Heart left ventricle (tissue), 16 donors: ENCODE measurements around the gene ACSL1. TPM values are rescaled to one million over a fixed set of nuclear protein-coding genes. Genes with fewer than 3 reads are reported as not detected.

Experiments used
- ATAC-seq, 4 donors: fragments of 200-7000 bp; cut with Tn5 transposase; one replicate each; pipeline ENCODE4 v1.9.1; 2020 to 2022; ENCODE audit warnings: moderate library complexity in 4 of 4, mild to moderate bottlenecking in 3 of 4, moderate number of reproducible peaks in 1 of 4
- DNase-seq, 5 donors: peaks; one replicate each; pipeline ENCODE4 v3.0.0-alpha.2; 2020
- H3K27ac ChIP-seq, 12 donors: fragments of 200-600 bp; sonication (generic) in 4 of 12; one replicate each; pipeline versions ENCODE4 v1.5.0 to v1.8.0; 2016 to 2022; ENCODE audit warnings: mild to moderate bottlenecking in 2 of 12
- H3K27me3 ChIP-seq, 9 donors: fragments of 200-600 bp; sonication (generic) in 2 of 9; one replicate each; pipeline versions ENCODE4 v1.5.1 to v1.8.0; 2016 to 2022; ENCODE audit warnings: mild to moderate bottlenecking in 3 of 9
- H3K36me3 ChIP-seq, 9 donors: fragments of 200-600 bp; sonication (generic) in 2 of 9; one replicate each; pipeline versions ENCODE4 v1.5.0 to v1.8.0; 2018 to 2022; ENCODE audit warnings: mild to moderate bottlenecking in 2 of 9
- H3K4me1 ChIP-seq, 12 donors: fragments of 200-600 bp; sonication (generic) in 4 of 12; one replicate each; pipeline versions ENCODE4 v1.5.0 to v1.8.0; 2016 to 2022; ENCODE audit warnings: mild to moderate bottlenecking in 3 of 12
- H3K4me3 ChIP-seq, 12 donors: fragments of 200-600 bp; sonication (generic) in 4 of 12; one replicate each; pipeline versions ENCODE4 v1.5.0 to v1.8.0; 2017 to 2022; ENCODE audit warnings: mild to moderate bottlenecking in 9 of 12, moderate library complexity in 4 of 12
- H3K9me3 ChIP-seq, 12 donors: fragments of 200-600 bp; sonication (generic) in 4 of 12; one replicate each; pipeline versions ENCODE4 v1.5.0 to v1.8.0; 2016 to 2022; ENCODE audit warnings: mild to moderate bottlenecking in 1 of 12
- POLR2A ChIP-seq, 2 donors: fragments of 450-650 bp; IDR thresholded peaks; one replicate each; pipeline ENCODE4 v1.6.1; 2017; ENCODE audit warnings: antibody characterized with exemption in 2 of 2, mild to moderate bottlenecking in 2 of 2, moderate library complexity in 2 of 2
- WGBS, 4 donors: extraction: QIAGEN DNeasy Blood & Tissue Kit in 2 of 4; methylation state at CpG; one replicate each; pipeline versions ENCODE4 v1.1.5 to v1.1.7; 2013 to 2018; 5-methylcytosine and 5-hydroxymethylcytosine counted together
- intact Hi-C, 10 donors: fragments of 100-400 bp; cut with DNase I; formaldehyde crosslinking; loops; one replicate each; pipeline versions ENCODE4 v1.11.1 to v1.14.2; 2022
- polyA plus RNA-seq, 2 donors: library from polyadenylated mRNA; stranded (reverse); fragments of 200-250 nt; gene quantifications; one replicate each; pipeline ENCODE4 v1.2.3, GENCODE V29; 2013
- total RNA-seq, 9 donors: library from RNA; depleted of rRNA in 2 of 9; stranded (reverse); fragments of >200 nt in 2 of 9; fragmentation: NEBNext Ultra II Directional in 3 of 9; extraction: Animal tissue kit (Norgen Biotek cat#: 25700) in 3 of 9; gene quantifications; one replicate each; pipeline versions ENCODE4 v1.1.0 to v1.2.4, GENCODE V29; 2016 to 2023
- TF ChIP-seq, protein P1 (sequence below), 12 donors: fragments of 200-600 bp; sonication (generic) in 4 of 12; IDR thresholded peaks; one replicate each; pipeline versions ENCODE4 v1.5.0 to v1.8.0; 2018 to 2022; ENCODE audit warnings: antibody characterized with exemption in 12 of 12, mild to moderate bottlenecking in 5 of 12
- donor health status: ischemic (EF 13 %, LVEDD 7.1; RV severe dilation, severe dysfunction).
- donor health status: healthy with polysubstance abuse.
- donor health status: DM: no; HTN: yes; CAD: no.
- donor health status: DM: no; HTN: no; CAD: no.
- donor health status: ischemic (EF 25% LVEDD 6.9; RV normal size, moderate dysfunction).
- donor health status: ischemic (EF 25% LVEDD 5.7; RV mildly dilated, moderate dysfunction).
- donor health status: healthy.
- donor health status: DM: yes; HTN: yes; CAD: no.
- donor health status: ischemic (EF 35%, LVEDD 5.7; RV mildly dilated, moderate dysfunction).
- donor health status: nonischemic (EF 11% LVEDD 7.7; RV severe dilation, severe dysfunction).
- donor health status: DM: yes; HTN: yes; CAD: no.
- donor health status: PGD.
- donor health status: ischemic (EF 29% LVEDD 5.4; RV normal size, mild dysfunction).
- donor health status: nonischemic (EF 23%, LVEDD 6.1; RV moderate dilation, normal function).

Gene ACSL1
- total and polyA plus RNA-seq, 11 donors = 171 to 603 (median 266) TPM

DNA sequence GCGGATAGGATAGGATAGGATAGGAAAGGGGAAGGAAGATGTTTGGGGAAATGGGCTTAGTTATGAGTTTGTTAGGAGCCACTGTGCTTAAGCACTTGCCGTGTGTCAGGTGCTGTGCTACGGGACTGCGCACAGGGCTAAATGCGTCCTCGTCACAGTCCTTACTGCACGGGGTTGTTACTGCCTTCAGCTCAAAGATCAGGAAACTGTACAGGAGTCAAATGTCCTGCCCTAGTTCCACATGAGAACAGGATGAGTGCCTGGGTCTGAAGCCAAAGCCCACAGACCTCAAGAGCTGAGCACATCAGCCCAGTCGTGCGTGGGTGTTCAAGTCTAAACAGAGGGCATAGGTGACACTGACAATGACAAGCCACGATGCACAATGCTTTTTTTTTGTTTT lies 15.0 kb downstream of the ACSL1 start:
- 45 to 69% (median 54%) methylated on average over 10 of the region's 10 CpGs for WGBS, 4 donors
- TF ChIP-seq, protein P1, sequence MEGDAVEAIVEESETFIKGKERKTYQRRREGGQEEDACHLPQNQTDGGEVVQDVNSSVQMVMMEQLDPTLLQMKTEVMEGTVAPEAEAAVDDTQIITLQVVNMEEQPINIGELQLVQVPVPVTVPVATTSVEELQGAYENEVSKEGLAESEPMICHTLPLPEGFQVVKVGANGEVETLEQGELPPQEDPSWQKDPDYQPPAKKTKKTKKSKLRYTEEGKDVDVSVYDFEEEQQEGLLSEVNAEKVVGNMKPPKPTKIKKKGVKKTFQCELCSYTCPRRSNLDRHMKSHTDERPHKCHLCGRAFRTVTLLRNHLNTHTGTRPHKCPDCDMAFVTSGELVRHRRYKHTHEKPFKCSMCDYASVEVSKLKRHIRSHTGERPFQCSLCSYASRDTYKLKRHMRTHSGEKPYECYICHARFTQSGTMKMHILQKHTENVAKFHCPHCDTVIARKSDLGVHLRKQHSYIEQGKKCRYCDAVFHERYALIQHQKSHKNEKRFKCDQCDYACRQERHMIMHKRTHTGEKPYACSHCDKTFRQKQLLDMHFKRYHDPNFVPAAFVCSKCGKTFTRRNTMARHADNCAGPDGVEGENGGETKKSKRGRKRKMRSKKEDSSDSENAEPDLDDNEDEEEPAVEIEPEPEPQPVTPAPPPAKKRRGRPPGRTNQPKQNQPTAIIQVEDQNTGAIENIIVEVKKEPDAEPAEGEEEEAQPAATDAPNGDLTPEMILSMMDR (IDR thresholded peaks at IDR 0.05) = no peak
- TF ChIP-seq POLR2A (IDR thresholded peaks at IDR 0.05) = peak in 1 of 2 donors; percentile 20
- Histone ChIP-seq H3K27ac (peak overlapping the region; percentile 60 to 94 (median 72)), H3K4me3 (no peak overlapping the region), H3K36me3 (no peaks in the 10 kb centered on the region), H3K4me1 (peaks cover 8 to 96% (median 77%) of the 10 kb centered on the region in 12 donors), H3K27me3 (no peaks in the 10 kb centered on the region), H3K9me3 (no peaks in the 10 kb centered on the region)
- ATAC-seq (peak; percentile 7 to 51 (median 24)), DNase-seq (peak in 2 of 5 donors; percentile 52 to 55)
- intact Hi-C loops = loop anchor here in 1 of 10 donors (5.0 kb wide), 1 partner anchor 63 kb away; no protein-coding TSS in a partner anchor

- H3K4me3 ChIP-seq = peak overlapping the region in 1 of 12 donors; percentile 34
- peaks cover 8 to 90% (median 65%) of the 10 kb centered on the region in 12 donors for H3K4me1 ChIP-seq
These were observed 17.1 kb downstream of the ACSL1 start for GRCh38 chr4:184808713-184809050.

DNA sequence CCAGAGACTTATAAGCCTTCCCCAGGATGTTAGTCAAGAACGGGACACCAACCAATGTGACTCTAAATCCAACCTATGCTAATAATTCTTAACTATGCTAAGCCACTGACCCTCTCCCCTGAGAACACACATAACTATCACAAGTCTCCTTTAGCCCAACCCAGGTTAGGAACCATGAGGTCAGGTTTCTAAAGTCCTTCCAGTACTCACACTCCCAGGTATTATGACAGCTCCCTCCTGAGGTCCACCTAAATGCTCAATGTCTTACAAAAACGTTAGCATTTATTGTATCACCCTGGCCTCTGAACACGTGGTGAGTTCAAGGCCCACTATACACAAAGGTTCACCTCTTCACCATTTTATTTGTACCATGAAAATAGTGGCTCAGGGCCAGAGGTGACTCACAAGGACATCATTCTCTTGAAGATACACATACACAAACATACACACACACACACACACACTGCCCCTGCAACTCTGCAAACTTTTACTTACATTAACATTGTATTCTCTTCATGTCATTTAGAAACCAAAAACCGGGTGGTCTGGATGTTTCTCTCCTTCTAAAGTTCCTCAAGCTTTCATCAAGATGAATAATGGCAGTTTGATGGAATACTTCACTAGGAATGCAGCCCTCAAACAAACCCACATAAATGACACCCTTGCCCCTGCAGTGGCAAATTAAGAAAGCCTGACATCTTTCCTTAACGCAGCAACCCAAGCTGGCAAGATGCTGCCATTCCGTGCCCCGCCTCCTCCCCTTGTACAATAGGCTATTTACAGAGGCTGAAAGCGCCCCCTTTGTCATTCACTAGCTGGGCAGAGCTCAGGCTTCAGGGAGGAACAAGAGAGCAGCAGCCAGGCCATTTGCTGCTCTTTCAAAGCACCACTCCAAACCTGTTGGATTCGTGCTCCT lies 17.7 kb downstream of the ACSL1 start:
- Histone ChIP-seq H3K4me3 (peak overlapping the region in 1 of 12 donors; percentile 34), H3K4me1 (peaks cover 8 to 86% (median 59%) of the 10 kb centered on the region in 12 donors), H3K27me3 (no peaks in the 10 kb centered on the region), H3K27ac (peak overlapping the region; percentile 23 to 94 (median 82)), H3K36me3 (peaks cover 0 to 4% (median 0%) of the 10 kb centered on the region in 9 donors), H3K9me3 (no peaks in the 10 kb centered on the region)
- WGBS, 4 donors = 41 to 51% (median 45%) methylated on average over 8 to 9 of the region's 9 CpGs
- ATAC-seq = peak in 2 of 4 donors; percentile 17 to 32
- intact Hi-C loops = loop anchor here in 1 of 10 donors (10.0 kb wide), 1 partner anchor 163 kb away; the partner anchor contains the start of genes CASP3 and PRIMPOL
- peak; percentile 16 to 69 for TF ChIP-seq POLR2A (IDR thresholded peaks at IDR 0.05)
- TF ChIP-seq, protein P1 (IDR thresholded peaks at IDR 0.05) = no peak
- peak in 4 of 5 donors; percentile 48 to 70 (median 54) for DNase-seq

More at GRCh38 chr4:184808713-184809050, 17.1 kb downstream of the ACSL1 start:
- DNase-seq (no peak), ATAC-seq (no peak)
- H3K27me3 ChIP-seq = no peaks in the 10 kb centered on the region
- 17 to 59% (median 40%) methylated on average over 1 of the region's 1 CpG for WGBS, 4 donors
- H3K27ac ChIP-seq = peak overlapping the region in 11 of 12 donors; percentile 58 to 94 (median 83)
- no peaks in the 10 kb centered on the region for H3K36me3 ChIP-seq
- no peaks in the 10 kb centered on the region for H3K9me3 ChIP-seq
- intact Hi-C loops = loop anchor here in 1 of 10 donors (10.0 kb wide), 1 partner anchor 164 kb away; the partner anchor contains the start of genes CASP3 and PRIMPOL
- no peak for TF ChIP-seq POLR2A (IDR thresholded peaks at IDR 0.05)
- TF ChIP-seq, protein P1 (IDR thresholded peaks at IDR 0.05) = no peak

DNA sequence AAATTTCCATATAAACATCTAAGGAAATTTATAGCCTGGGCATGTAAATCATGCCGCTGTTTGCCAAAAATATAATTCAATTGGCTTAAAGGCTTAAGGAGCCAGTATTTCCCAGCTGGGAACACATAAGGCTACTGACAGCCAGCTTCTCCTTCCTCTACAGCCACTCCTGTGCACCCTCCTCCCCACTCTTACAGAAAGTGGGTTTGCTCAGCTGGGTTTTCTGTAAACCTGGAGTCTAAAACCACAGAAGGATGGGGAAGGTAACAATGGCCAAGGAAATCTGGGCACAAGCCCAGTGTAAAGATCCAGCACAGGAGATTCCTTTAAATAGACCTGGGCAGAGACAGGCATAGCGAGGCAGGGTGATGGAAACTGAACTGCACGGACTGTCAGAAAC lies 18.5 kb downstream of the ACSL1 start:
- intact Hi-C loops = loop anchor here in 1 of 10 donors (10.0 kb wide), 1 partner anchor 162 kb away; the partner anchor contains the start of genes CASP3 and PRIMPOL
- H3K27ac ChIP-seq = peak overlapping the region in 11 of 12 donors; percentile 58 to 94 (median 83)
- H3K4me1 ChIP-seq = peaks cover 8 to 84% (median 51%) of the 10 kb centered on the region in 12 donors

More for the DNA sequence above, 18.5 kb downstream of the ACSL1 start:
- DNase-seq (no peak), ATAC-seq (peak in 1 of 4 donors; percentile 17)
- WGBS, 4 donors = 59 to 72% (median 67%) methylated on average over 3 of the region's 3 CpGs
- Histone ChIP-seq H3K27me3 (no peaks in the 10 kb centered on the region), H3K36me3 (peaks cover 0 to 12% (median 0%) of the 10 kb centered on the region in 9 donors), H3K9me3 (no peaks in the 10 kb centered on the region), H3K4me3 (peak overlapping the region in 1 of 12 donors; percentile 34)
- no peak for TF ChIP-seq POLR2A (IDR thresholded peaks at IDR 0.05)
- TF ChIP-seq, protein P1 (IDR thresholded peaks at IDR 0.05) = no peak
